ENCODE results near the gene VAC14. TPM values are rescaled to one million over a fixed set of nuclear protein-coding genes. Genes with fewer than 3 reads are reported as not detected.

The VAC14 gene
- total and polyA plus RNA-seq, 2 experiments from 2014 or later: 27.1 to 32.4 TPM

- 0 out of 2 replicates have a peak, but pooled peaks cover 5% of the 10 kb centered on the region for H3K79me2 ChIP-seq (ENCODE audit: insufficient read depth)
- H3K27ac ChIP-seq: no peak overlapping the region
- H3K9me2 ChIP-seq (ENCODE audit: insufficient read depth): no peaks in the 10 kb centered on the region
- in situ Hi-C loops (cut with MboI): no loop called here
- H3K4me3 ChIP-seq: no peak overlapping the region
- no peak for DNase-seq
- no peak overlapping the region for H2AFZ ChIP-seq
- H3K27me3 ChIP-seq (replicated peaks; ENCODE audit: insufficient read depth): no peaks in the 10 kb centered on the region
- no peak overlapping the region for H3K4me2 ChIP-seq (ENCODE audit: unreplicated experiment)
- WGBS, 2 experiments (ENCODE audit: low coverage in 1 of 2, low lambda C conversion rate in 2 of 2, missing lambda C conversion rate in 2 of 2): 91% methylated on average over 22 of the region's 22 CpGs
- no peak for TF ChIP-seq EZH2phosphoT487 (IDR thresholded peaks at IDR 0.05; ENCODE audit: insufficient read depth, low read depth)
- no peak for TF ChIP-seq EZH2 (IDR thresholded peaks at IDR 0.05; ENCODE audit: insufficient read depth, poor library complexity, severe bottlenecking)
- peaks cover 49% of the 10 kb centered on the region for H3K36me3 ChIP-seq (ENCODE audit: low read depth)
- no peak overlapping the region for H3K9ac ChIP-seq
- H3F3A ChIP-seq (ENCODE audit: insufficient read depth): no peaks in the 10 kb centered on the region
- no peaks in the 10 kb centered on the region for H3K9me3 ChIP-seq (ENCODE audit: low read depth)
- no peaks in the 10 kb centered on the region for H3K4me1 ChIP-seq (ENCODE audit: insufficient read depth)
- H4K20me1 ChIP-seq (ENCODE audit: insufficient read depth): no peaks in the 10 kb centered on the region
Measured at GRCh38 chr16:70665806-70666735, 134.9 kb downstream of the VAC14 start.

DNA sequence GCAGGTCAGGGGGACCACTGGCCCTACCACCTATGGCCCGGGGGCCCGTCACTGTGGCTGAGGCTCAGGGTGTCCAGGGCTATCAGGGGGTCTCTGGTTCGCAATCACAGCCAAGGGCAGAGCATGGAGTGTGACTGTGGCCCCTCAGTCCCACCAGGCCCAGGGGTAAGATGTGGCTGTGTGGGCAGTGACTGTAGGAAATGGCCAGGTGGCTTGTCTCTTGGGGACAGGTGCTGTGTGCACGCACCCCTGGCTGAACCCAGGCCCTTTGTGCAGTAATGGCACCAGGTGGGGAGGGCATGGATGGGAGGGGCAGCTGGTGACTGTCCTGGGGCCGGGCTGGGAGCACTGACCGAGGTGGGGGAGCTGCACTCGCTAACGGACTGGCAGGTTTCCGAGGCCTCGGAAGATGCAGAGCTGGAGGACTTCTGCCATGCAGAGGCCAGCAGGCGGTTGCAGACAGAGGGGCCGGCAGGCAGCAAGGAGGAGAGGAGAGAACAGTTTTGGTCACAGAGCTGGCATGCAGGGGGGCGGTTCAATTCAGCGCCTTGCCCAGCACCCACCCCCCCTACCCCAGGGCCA is 135.8 kb downstream of the VAC14 start:
- H3K79me2 ChIP-seq (ENCODE audit: insufficient read depth): 0 out of 2 replicates have a peak, but pooled peaks cover 5% of the 10 kb centered on the region
- no peak for TF ChIP-seq EZH2phosphoT487 (IDR thresholded peaks at IDR 0.05; ENCODE audit: insufficient read depth, low read depth)
- no peak for TF ChIP-seq EZH2 (IDR thresholded peaks at IDR 0.05; ENCODE audit: insufficient read depth, poor library complexity, severe bottlenecking)
- peaks cover 40% of the 10 kb centered on the region for H3K36me3 ChIP-seq (ENCODE audit: low read depth)
- WGBS, 2 experiments (ENCODE audit: low coverage in 1 of 2, low lambda C conversion rate in 2 of 2, missing lambda C conversion rate in 2 of 2): 94 to 97% methylated on average over 11 to 14 of the region's 14 CpGs
- H4K20me1 ChIP-seq (ENCODE audit: insufficient read depth): no peaks in the 10 kb centered on the region
- no peak overlapping the region for H3K27ac ChIP-seq
- no peak overlapping the region for H3K9ac ChIP-seq
- H3K4me2 ChIP-seq (ENCODE audit: unreplicated experiment): no peak overlapping the region
- no peaks in the 10 kb centered on the region for H3K9me3 ChIP-seq (ENCODE audit: low read depth)
- H3K4me3 ChIP-seq: no peak overlapping the region
- H3K27me3 ChIP-seq (replicated peaks; ENCODE audit: insufficient read depth): no peaks in the 10 kb centered on the region
- no peaks in the 10 kb centered on the region for H3K9me2 ChIP-seq (ENCODE audit: insufficient read depth)
- no peaks in the 10 kb centered on the region for H3K4me1 ChIP-seq (ENCODE audit: insufficient read depth)
- H2AFZ ChIP-seq: no peak overlapping the region
- H3F3A ChIP-seq (ENCODE audit: insufficient read depth): no peaks in the 10 kb centered on the region
- in situ Hi-C loops (cut with MboI): no loop called here
- DNase-seq: no peak

- no peak for DNase-seq
- no peaks in the 10 kb centered on the region for H3K9me3 ChIP-seq (ENCODE audit: low read depth)
- no peaks in the 10 kb centered on the region for H3K27me3 ChIP-seq (replicated peaks; ENCODE audit: insufficient read depth)
- no peaks in the 10 kb centered on the region for H4K20me1 ChIP-seq (ENCODE audit: insufficient read depth)
- H3K79me2 ChIP-seq (ENCODE audit: insufficient read depth): 0 out of 2 replicates have a peak, but pooled peaks cover 4% of the 10 kb centered on the region
- H3K36me3 ChIP-seq (ENCODE audit: low read depth): peaks cover 33% of the 10 kb centered on the region
- H3K9ac ChIP-seq: no peak overlapping the region
- no peak overlapping the region for H2AFZ ChIP-seq
- H3K4me2 ChIP-seq (ENCODE audit: unreplicated experiment): no peak overlapping the region
- no peaks in the 10 kb centered on the region for H3K4me1 ChIP-seq (ENCODE audit: insufficient read depth)
- in situ Hi-C loops (cut with MboI): no loop called here
- H3K9me2 ChIP-seq (ENCODE audit: insufficient read depth): no peaks in the 10 kb centered on the region
- TF ChIP-seq EZH2 (IDR thresholded peaks at IDR 0.05; ENCODE audit: insufficient read depth, poor library complexity, severe bottlenecking): no peak
- no peak for TF ChIP-seq EZH2phosphoT487 (IDR thresholded peaks at IDR 0.05; ENCODE audit: insufficient read depth, low read depth)
- 87 to 90% methylated on average over 33 to 39 of the region's 39 CpGs for WGBS, 2 experiments (ENCODE audit: low coverage in 1 of 2, low lambda C conversion rate in 2 of 2, missing lambda C conversion rate in 2 of 2)
- no peaks in the 10 kb centered on the region for H3F3A ChIP-seq (ENCODE audit: insufficient read depth)
- H3K27ac ChIP-seq: no peak overlapping the region
- no peak overlapping the region for H3K4me3 ChIP-seq
Measured at GRCh38 chr16:70664325-70665112, 136.4 kb downstream of the VAC14 start.

All from GM23248 (cell line).